Activated naive CD8-positive, alpha-beta T cell (primary cell): ENCODE measurements around the gene FCN2.

Source experiments
- H3K27ac Mint-ChIP-seq: one replicate; pipeline ENCODE4 v1.8.0; 2021; ENCODE audit warnings: mixed read lengths
- H3K27me3 Mint-ChIP-seq: one replicate; pipeline ENCODE4 v1.8.0; 2021; ENCODE audit warnings: mixed read lengths
- H3K36me3 Mint-ChIP-seq: one replicate; pipeline ENCODE4 v1.8.0; 2021; ENCODE audit warnings: mixed read lengths
- H3K4me1 Mint-ChIP-seq: one replicate; pipeline ENCODE4 v1.8.0; 2021; ENCODE audit warnings: low read depth, mixed read lengths
- H3K4me3 Mint-ChIP-seq: one replicate; pipeline ENCODE4 v1.8.0; 2021; ENCODE audit warnings: mild to moderate bottlenecking, mixed read lengths
- H3K9me3 Mint-ChIP-seq: one replicate; pipeline ENCODE4 v1.8.0; 2021; ENCODE audit warnings: low read depth, mixed read lengths

FCN2 gene

DNA sequence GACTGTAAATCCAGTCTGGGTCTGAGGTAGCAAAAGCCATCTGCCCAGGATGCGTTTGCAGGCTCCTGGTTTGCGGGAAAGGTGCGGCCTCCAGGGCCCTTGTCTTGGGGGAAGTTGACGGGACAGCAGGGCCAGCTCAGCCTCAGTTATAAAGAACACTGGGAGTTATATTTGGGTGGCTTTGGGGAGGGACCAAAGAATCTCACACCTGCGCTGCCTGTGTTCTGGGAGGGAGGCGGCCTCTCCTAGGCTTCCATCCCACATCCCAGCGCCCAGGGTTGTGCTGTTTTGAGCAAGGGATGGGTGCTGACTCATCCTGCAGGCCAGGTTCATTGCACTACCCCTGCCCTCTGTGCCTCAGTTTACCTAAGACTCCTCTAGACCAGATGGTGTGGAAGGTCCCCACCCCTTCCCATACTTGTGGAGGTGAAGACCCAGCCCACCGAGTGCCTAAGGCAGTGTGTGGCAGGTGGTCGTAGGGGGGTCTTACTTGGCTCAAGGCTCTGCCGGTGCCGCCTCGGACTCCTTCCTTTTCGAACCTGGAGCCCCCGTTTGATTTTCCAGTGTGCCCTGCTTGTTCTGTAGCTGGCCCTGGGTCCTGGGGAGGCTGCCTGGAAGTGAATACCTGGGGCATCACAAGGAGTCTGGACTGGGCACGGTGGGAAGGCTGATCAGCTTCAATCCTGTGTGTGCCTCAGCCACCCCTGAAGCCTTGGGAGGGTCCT lies 39.3 kb upstream of the FCN2 start:
- H3K27me3 Mint-ChIP-seq = no peaks in the 10 kb centered on the region
- no peaks in the 10 kb centered on the region for H3K4me1 Mint-ChIP-seq
- no peak overlapping the region for H3K27ac Mint-ChIP-seq
- H3K9me3 Mint-ChIP-seq = no peaks in the 10 kb centered on the region
- H3K4me3 Mint-ChIP-seq = no peak overlapping the region
- H3K36me3 Mint-ChIP-seq = no peaks in the 10 kb centered on the region

DNA sequence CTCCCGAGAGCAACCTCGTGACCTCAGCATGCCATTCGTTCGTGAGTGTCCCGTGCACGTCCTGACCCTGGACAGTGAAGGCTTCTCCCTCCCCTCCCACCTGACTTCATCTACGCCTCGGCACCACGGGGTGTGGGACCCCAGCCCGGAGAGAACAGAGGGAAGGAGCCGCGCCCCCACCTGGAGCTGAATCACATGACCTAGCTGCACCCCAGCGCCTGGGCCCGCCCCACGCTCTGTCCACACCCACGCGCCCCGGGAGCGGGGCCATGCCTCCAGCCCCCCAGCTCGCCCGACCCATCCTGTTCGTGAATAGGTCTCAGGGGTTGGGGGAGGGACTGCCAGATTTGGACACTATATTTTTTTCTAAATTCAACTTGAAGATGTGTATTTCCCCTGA lies 38.3 kb upstream of the FCN2 start:
- Mint-ChIP-seq H3K9me3 (no peaks in the 10 kb centered on the region), H3K4me3 (no peak overlapping the region), H3K27ac (no peak overlapping the region), H3K27me3 (no peaks in the 10 kb centered on the region), H3K36me3 (no peaks in the 10 kb centered on the region), H3K4me1 (no peaks in the 10 kb centered on the region)

DNA sequence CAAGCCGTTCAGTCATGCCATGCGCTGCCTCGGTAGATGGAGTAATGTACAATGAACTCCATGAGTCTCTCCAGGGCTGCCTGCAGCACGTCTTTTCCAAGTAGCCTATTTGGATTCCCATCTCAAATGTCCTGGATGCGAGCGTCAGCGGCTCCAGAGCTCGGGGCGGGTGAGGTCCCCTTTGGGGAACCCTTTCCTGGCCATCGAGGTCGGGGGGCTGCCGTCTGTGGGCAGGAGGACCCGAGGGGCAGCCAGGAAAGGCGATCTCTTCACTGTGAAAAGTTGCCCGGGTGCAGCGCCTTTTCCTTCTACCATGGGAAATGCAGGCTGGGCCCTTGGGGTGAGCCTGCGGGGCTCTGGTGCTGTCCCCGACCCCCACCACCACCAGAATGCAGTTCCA lies 36.9 kb upstream of the FCN2 start:
- Mint-ChIP-seq H3K9me3 (no peaks in the 10 kb centered on the region), H3K4me3 (no peak overlapping the region), H3K4me1 (no peaks in the 10 kb centered on the region), H3K36me3 (no peaks in the 10 kb centered on the region), H3K27me3 (no peaks in the 10 kb centered on the region), H3K27ac (no peak overlapping the region)

DNA sequence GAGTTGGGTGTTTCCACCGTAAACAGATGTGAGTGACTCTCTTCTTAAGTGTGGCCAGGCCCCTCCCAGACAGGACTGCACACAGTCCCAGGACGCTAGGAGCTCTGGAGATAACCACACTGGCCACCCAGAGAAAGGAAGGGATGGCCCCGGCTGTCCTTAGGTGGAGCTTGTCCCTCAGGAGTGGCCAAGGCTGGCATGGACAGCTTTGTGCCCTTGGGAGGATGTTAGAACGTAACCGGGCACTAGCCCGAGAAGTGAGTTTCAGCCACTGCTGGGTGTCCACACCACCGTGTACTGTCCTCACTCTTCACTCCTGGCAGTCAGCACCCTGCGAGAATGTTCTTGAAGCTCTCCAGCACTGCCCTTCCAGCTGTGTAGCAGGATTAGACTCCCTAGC lies 35.8 kb upstream of the FCN2 start:
- Mint-ChIP-seq H3K9me3 (no peaks in the 10 kb centered on the region), H3K4me1 (no peaks in the 10 kb centered on the region), H3K36me3 (no peaks in the 10 kb centered on the region), H3K4me3 (no peak overlapping the region), H3K27ac (no peak overlapping the region), H3K27me3 (no peaks in the 10 kb centered on the region)

DNA sequence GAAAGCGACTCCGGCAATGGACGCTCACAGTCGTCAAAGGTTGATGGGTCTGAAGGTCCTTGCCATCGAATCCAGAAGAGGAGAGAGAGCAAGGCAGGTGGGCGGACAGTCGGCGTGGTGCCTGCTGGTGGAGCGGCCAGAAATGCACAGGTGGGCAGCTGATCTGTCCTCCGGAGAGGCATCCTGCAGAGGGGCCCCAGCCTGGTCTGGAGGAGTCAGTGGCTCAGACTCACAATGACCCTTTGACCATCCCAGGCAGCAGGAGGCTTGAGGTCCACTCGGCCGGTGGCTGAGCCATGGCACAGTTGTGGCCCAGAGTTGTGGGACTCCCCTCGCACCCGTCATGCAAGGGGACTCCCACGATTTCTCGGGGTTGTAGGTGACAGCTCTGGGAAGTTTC lies 34.4 kb upstream of the FCN2 start:
- H3K9me3 Mint-ChIP-seq = no peaks in the 10 kb centered on the region
- H3K27ac Mint-ChIP-seq = no peak overlapping the region
- H3K36me3 Mint-ChIP-seq = no peaks in the 10 kb centered on the region
- H3K27me3 Mint-ChIP-seq = no peaks in the 10 kb centered on the region
- no peak overlapping the region for H3K4me3 Mint-ChIP-seq
- H3K4me1 Mint-ChIP-seq = no peaks in the 10 kb centered on the region

DNA sequence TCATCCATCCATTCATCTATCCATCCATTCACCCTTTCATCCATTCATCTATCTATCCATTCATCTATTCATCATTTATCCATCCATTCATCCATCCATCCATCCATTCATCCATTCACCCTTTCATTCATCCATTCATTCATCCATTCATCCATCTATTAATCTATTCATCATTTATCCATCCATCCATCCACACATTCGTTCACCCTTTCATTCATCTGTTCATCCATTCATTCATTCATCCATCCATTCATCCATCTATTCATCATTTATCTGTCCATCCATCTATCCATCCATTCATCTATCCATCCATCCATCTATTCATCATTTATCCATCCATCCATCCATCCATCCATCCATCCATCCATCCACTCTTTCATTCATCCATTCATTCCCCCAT lies 33.9 kb upstream of the FCN2 start:
- no peaks in the 10 kb centered on the region for H3K9me3 Mint-ChIP-seq
- no peak overlapping the region for H3K27ac Mint-ChIP-seq
- no peaks in the 10 kb centered on the region for H3K4me1 Mint-ChIP-seq
- H3K27me3 Mint-ChIP-seq = no peaks in the 10 kb centered on the region
- no peaks in the 10 kb centered on the region for H3K36me3 Mint-ChIP-seq
- H3K4me3 Mint-ChIP-seq = no peak overlapping the region

DNA sequence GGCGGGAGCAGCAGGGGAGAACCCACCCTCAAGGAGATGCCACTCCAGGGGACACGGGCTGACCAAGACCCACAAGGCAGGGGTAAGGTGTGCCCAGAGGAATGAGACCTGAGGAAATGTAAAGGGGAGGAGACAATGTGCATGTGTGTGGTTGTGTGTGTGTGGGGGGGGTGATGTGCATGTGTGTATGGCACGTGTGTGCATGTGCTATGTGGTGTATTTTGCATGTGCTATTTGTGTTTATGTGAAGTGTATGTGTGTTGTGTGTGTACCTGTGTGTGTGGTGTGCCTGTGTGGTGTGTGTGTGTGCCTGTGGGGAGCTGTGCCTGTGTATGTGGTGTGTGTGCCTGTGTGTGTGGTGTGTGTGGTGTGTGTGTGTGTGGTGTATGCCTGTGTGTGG lies 33.5 kb upstream of the FCN2 start:
- Mint-ChIP-seq H3K4me3 (no peak overlapping the region), H3K36me3 (no peaks in the 10 kb centered on the region), H3K27ac (no peak overlapping the region), H3K27me3 (no peaks in the 10 kb centered on the region), H3K4me1 (no peaks in the 10 kb centered on the region), H3K9me3 (no peaks in the 10 kb centered on the region)

DNA sequence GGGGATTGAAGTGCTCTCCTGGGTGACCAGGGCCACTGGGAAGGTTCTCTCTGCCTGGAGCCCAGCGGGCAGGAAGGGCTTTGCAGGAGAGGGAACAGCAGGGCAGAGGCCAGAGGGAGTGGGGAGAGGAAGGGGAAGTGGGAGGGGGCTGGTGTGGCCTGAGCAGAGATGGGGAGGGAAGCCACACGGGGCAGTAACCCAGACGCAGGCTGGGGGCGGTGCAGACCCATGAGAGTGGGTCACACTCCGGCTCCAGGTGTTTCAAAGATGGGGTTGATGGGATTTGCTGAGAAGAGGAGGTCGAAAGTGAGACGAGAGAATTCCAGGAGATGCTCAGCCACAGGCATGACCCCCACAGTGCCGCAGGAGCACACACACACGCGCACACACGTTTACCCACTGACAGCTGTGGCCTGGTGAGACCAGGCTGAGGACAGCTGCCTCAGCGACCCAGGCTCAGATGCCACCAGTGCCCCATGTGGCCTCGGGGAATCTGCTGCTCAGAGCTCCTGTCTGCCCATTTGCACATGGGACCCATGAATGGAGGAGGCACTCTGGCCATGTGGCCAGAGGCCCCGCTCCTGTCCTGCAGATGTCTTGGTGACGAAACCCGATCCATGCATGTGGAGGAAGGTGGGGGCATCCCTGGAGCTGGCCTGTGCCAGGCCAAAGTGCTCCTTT lies 32.7 kb upstream of the FCN2 start:
- no peak overlapping the region for H3K4me3 Mint-ChIP-seq
- no peak overlapping the region for H3K27ac Mint-ChIP-seq
- no peaks in the 10 kb centered on the region for H3K27me3 Mint-ChIP-seq
- H3K9me3 Mint-ChIP-seq = no peaks in the 10 kb centered on the region
- H3K4me1 Mint-ChIP-seq = no peaks in the 10 kb centered on the region
- no peaks in the 10 kb centered on the region for H3K36me3 Mint-ChIP-seq

DNA sequence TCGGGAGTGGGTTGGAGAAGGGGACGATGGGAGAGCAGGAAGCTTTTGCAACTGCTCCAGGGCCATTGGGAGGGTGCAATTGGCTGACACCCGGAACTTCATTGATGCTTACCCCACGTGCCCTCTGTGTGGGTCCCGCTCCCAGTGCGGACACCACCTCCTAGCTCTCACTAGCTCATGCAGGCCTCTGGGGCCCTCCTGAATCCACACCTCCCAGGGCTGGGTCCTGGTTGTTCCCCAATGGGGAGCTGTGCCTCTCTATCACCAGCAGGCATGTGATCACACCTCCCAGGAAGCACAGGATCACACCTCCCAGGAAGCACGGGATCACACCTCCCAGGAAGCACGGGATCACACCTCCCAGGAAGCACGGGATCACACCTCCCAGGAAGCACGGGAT lies 32.1 kb upstream of the FCN2 start:
- H3K27ac Mint-ChIP-seq = no peak overlapping the region
- H3K4me3 Mint-ChIP-seq = no peak overlapping the region
- no peaks in the 10 kb centered on the region for H3K9me3 Mint-ChIP-seq
- no peaks in the 10 kb centered on the region for H3K4me1 Mint-ChIP-seq
- no peaks in the 10 kb centered on the region for H3K27me3 Mint-ChIP-seq
- H3K36me3 Mint-ChIP-seq = no peaks in the 10 kb centered on the region

DNA sequence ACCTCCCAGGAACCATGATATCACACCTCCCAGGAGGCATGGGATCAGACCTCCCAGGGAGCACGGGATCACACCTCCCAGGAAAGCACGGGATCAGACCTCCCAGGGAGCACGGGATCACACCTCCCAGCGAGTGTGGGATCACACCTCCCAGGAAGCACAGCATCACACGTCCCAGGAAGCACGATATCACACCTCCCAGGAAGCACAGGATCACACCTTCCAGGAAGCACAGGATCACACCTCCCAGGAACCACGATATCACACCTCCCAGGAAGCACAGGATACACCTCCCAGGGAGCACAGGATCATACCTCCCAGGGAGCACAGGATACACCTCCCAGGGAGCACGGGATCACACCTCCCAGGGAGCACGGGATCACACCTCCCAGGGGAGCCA lies 30.0 kb upstream of the FCN2 start:
- H3K9me3 Mint-ChIP-seq = no peaks in the 10 kb centered on the region
- no peaks in the 10 kb centered on the region for H3K36me3 Mint-ChIP-seq
- no peaks in the 10 kb centered on the region for H3K27me3 Mint-ChIP-seq

DNA sequence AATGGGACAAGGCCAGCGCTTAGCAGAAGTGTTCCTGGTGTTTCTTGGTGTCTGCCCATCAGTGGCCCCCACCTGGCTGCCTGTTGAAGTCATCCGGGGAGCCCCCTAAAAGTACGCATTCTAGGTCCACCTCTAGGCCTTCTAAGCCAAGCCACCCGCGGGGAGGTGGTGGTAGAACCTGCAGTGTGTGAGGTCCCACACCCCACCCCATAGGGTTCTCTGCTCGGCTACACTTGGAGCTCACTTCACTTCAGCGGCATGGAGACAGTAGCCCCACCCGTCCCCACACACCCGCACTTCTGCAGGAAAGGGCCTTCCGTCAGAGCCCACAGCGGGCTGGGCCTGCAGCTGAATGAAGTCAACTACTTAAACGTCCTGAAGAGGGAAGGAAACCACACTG lies 29.6 kb upstream of the FCN2 start:
- no peak overlapping the region for H3K27ac Mint-ChIP-seq
- H3K4me1 Mint-ChIP-seq = no peaks in the 10 kb centered on the region

More for the DNA sequence above, 30.0 kb upstream of the FCN2 start:
- Mint-ChIP-seq H3K4me1 (no peaks in the 10 kb centered on the region), H3K27ac (no peak overlapping the region), H3K4me3 (no peak overlapping the region)

DNA sequence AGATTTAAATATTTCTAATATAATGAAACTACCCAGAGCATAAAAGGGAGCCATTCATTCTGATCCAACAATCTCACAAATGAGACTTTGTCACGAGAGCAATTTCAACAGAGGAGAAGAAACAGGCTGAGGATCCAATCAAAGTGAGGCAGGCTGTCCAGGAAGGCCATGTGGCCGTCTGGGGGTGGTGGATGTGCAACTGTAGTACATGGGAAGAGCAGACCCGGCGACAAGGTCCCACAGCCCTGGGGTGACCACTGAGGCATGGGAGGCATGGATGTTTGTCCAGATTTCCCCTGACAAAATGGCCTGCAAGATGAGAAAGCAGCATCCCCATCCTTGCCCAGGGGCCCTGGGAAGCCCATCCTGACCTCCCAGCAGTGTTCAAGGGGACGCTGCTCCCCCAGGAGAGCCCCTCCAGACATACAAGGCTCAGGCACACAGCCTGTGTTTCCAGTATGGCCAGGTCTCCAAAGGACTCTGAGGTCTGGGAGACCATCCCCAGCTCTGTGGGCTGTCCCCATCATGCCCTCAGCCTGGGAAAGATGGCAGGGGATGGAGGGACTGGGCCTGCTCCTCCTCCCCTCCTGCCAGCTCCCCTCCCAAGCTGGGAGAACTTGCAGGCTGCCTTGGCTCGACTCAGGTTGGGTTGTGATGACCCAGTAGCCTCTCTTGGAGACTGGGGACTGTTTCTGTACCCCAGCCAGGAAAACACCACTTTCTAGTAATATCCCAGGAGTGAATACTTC lies 27.5 kb upstream of the FCN2 start:
- no peak overlapping the region for H3K27ac Mint-ChIP-seq
- H3K36me3 Mint-ChIP-seq = no peaks in the 10 kb centered on the region
- H3K4me1 Mint-ChIP-seq = no peaks in the 10 kb centered on the region
- no peak overlapping the region for H3K4me3 Mint-ChIP-seq
- H3K27me3 Mint-ChIP-seq = peaks cover 1% of the 10 kb centered on the region
- H3K9me3 Mint-ChIP-seq = no peaks in the 10 kb centered on the region

More for the DNA sequence above, 29.6 kb upstream of the FCN2 start:
- H3K4me3 Mint-ChIP-seq = no peak overlapping the region
- H3K27me3 Mint-ChIP-seq = no peaks in the 10 kb centered on the region
- no peaks in the 10 kb centered on the region for H3K36me3 Mint-ChIP-seq
- H3K9me3 Mint-ChIP-seq = no peaks in the 10 kb centered on the region

DNA sequence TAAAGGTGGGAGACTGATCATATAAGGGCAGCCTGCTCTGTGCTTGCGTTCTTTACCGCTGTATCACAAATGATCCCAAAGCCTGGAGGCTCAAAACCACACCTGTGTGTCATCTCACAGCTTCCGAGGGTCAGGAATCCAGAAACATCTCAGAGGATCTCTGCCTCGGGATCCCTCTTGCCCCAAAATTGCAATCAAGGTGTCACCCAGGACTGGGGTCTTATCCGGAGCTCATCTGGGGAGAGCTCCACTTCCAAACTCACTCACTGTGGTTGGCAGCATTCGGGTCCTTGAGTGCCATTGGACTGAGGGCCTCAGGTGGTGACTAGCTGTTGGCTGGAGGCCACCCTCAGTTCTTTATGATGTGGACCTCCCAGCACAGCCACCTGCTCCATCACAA lies 26.7 kb upstream of the FCN2 start:
- no peaks in the 10 kb centered on the region for H3K9me3 Mint-ChIP-seq
- H3K4me1 Mint-ChIP-seq = no peaks in the 10 kb centered on the region
- H3K36me3 Mint-ChIP-seq = no peaks in the 10 kb centered on the region
- H3K4me3 Mint-ChIP-seq = no peak overlapping the region
- H3K27ac Mint-ChIP-seq = no peak overlapping the region
- H3K27me3 Mint-ChIP-seq = peaks cover 1% of the 10 kb centered on the region

DNA sequence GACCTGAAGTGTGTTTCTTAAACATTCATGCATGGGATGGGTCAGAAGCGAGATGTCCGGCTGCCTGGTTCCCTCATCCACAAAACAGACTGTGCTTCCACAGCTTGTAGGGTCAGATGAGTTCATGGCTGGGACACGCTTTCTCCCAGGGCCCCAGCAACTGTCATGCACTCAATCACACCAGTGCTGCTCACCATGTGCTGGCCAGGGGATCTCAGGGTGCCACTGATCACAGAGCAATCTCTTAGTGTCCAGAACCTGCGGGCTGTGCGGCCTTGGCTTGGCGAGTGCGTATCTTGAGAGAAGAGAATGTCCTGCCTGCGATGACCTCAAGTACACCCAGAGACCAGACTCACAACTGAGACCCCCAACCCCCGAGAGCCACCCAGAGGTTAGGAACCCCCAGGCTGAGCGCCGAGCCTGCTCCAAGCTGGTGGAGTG lies 26.0 kb upstream of the FCN2 start:
- H3K9me3 Mint-ChIP-seq = no peaks in the 10 kb centered on the region

DNA sequence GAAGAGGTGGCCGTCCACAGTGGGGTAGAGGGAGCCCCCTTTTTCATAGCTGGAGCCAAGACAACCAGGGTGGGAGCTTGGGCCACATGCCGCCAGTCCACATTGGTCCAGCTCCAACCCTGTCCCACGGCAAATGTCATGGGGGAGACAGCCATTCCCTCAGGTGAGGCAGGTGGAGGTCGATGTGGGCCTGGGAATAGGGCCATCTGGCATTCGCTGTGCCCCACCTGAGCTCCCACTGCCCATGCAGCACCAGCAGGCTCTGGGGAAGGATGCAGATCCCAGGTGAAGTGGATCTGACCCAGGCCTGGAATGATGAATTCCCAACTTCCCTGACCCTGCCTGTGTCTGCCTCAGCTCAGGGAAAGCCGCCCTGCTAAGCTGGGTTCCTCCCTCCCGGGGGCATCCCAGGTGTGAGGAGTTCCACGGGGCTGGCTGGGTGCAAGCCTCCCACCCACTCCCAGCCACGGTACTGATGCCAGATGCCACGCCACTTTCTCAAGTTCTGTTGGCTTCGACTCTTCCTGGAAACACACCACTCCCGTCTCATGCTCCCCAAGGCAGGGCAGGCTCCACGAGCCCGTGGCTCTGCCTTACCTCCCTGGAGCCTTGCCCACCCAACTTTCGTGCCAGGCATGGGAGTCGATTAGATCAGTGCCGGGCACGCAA lies 25.2 kb upstream of the FCN2 start:
- Mint-ChIP-seq H3K27me3 (peaks cover 1% of the 10 kb centered on the region), H3K27ac (no peak overlapping the region), H3K9me3 (no peaks in the 10 kb centered on the region), H3K4me1 (no peaks in the 10 kb centered on the region), H3K36me3 (no peaks in the 10 kb centered on the region), H3K4me3 (no peak overlapping the region)

More for the DNA sequence above, 26.0 kb upstream of the FCN2 start:
- H3K27me3 Mint-ChIP-seq = peaks cover 1% of the 10 kb centered on the region
- H3K27ac Mint-ChIP-seq = no peak overlapping the region
- H3K36me3 Mint-ChIP-seq = no peaks in the 10 kb centered on the region
- H3K4me1 Mint-ChIP-seq = no peaks in the 10 kb centered on the region
- H3K4me3 Mint-ChIP-seq = no peak overlapping the region
